ENCODE measurements around the gene PA2G4. TPM values are rescaled to one million over a fixed set of nuclear protein-coding genes. Genes with fewer than 3 reads are reported as not detected.

The PA2G4 gene
- 212 and 232 TPM in 2 replicates for total RNA-seq

GRCh38 chr12:56104109-56104814 is at the start of gene PA2G4:
TSS of gene PA2G4 (plus strand) at chr12:56104559. CDS start at chr12:56104738, 179 bp downstream.

GRCh38 chr12:56079723-56080555 is 24.4 kb upstream of the PA2G4 start, which contains the start of gene ERBB3:
TSS of gene ERBB3 (plus strand) at chr12:56080165. CDS start at chr12:56080301, 136 bp downstream.

GRCh38 chr12:56116267-56117081 is 12.1 kb downstream of the PA2G4 start, which contains the start of gene RPL41:
TSS of gene RPL41 (plus strand) at chr12:56116633.

GRCh38 chr12:56117778-56118687 is 13.7 kb downstream of the PA2G4 start, which contains the start of gene ZC3H10:
TSS of gene ZC3H10 (plus strand) at chr12:56118266. CDS start at chr12:56120563, 2,297 bp downstream.

GRCh38 chr12:56127888-56128669 is 23.7 kb downstream of the PA2G4 start, which contains the start of gene ESYT1:
TSS of gene ESYT1 (plus strand) at chr12:56128267. CDS start at chr12:56128320, 53 bp downstream.

GRCh38 chr12:56152132-56152755 is 47.9 kb downstream of the PA2G4 start, which contains the start of gene MYL6B:
TSS of gene MYL6B (plus strand) at chr12:56152587. CDS start at chr12:56153919, 1,332 bp downstream.

GRCh38 chr12:56158029-56158925 is 53.9 kb downstream of the PA2G4 start, which contains the start of gene MYL6:
TSS of gene MYL6 (plus strand) at chr12:56158359. CDS start at chr12:56158402, 43 bp downstream.

Other genes starting within 250 kb of the PA2G4 start
- 43.4 and 47.9 TPM in 2 replicates for gene PYM1, start 176.7 kb upstream of the PA2G4 start, total RNA-seq
- 31.1 and 33.3 TPM in 2 replicates for gene DGKA, start 173.4 kb upstream of the PA2G4 start, total RNA-seq
- gene PMEL, start 138.5 kb upstream of the PA2G4 start, total RNA-seq = 0.89 and 1.0 TPM in 2 replicates
- 55.6 and 57.4 TPM in 2 replicates for gene CDK2, start 137.7 kb upstream of the PA2G4 start, total RNA-seq
- 50.9 and 51.9 TPM in 2 replicates for gene RAB5B, start 130.5 kb upstream of the PA2G4 start, total RNA-seq
- 12.4 and 14.6 TPM in 2 replicates for gene SUOX, start 107.3 kb upstream of the PA2G4 start, total RNA-seq
- 1.2 and 4.4 TPM in 2 replicates for gene IKZF4, start 83.5 kb upstream of the PA2G4 start, total RNA-seq
- 2,167 and 2,638 TPM in 2 replicates for gene RPS26, start 62.6 kb upstream of the PA2G4 start, total RNA-seq
- gene ERBB3, start 24.4 kb upstream of the PA2G4 start, total RNA-seq = 0.17 and 0.45 TPM in 2 replicates
- gene RPL41, start 12.1 kb downstream of the PA2G4 start, total RNA-seq = 2,695 and 3,059 TPM in 2 replicates
- 3.3 and 4.4 TPM in 2 replicates for gene ZC3H10, start 13.7 kb downstream of the PA2G4 start, total RNA-seq
- 249 and 252 TPM in 2 replicates for gene ESYT1, start 23.7 kb downstream of the PA2G4 start, total RNA-seq
- gene MYL6B, start 48.0 kb downstream of the PA2G4 start, total RNA-seq = 101 and 114 TPM in 2 replicates
- 2,547 and 2,551 TPM in 2 replicates for gene MYL6, start 53.8 kb downstream of the PA2G4 start, total RNA-seq
- gene SMARCC2, start 84.9 kb downstream of the PA2G4 start, total RNA-seq = 32.6 and 33.3 TPM in 2 replicates
- gene RNF41, start 117.4 kb downstream of the PA2G4 start, total RNA-seq = 56.3 and 58.7 TPM in 2 replicates
- gene NABP2, start 119.8 kb downstream of the PA2G4 start, total RNA-seq = 53.5 and 63.5 TPM in 2 replicates
- 0.15 TPM in 1 of 2 replicates, not detected in the other for gene SLC39A5, start 125.5 kb downstream of the PA2G4 start, total RNA-seq
- 10.9 and 15.1 TPM in 2 replicates for gene ANKRD52, start 153.8 kb downstream of the PA2G4 start, total RNA-seq
- gene COQ10A, start 162.4 kb downstream of the PA2G4 start, total RNA-seq = 7.1 and 7.3 TPM in 2 replicates
- gene CS, start 195.8 kb downstream of the PA2G4 start, total RNA-seq = 123 and 126 TPM in 2 replicates
- 63.4 and 79.1 TPM in 2 replicates for gene CNPY2, start 211.4 kb downstream of the PA2G4 start, total RNA-seq
- 14.6 TPM in 2 replicates for gene PAN2, start 229.4 kb downstream of the PA2G4 start, total RNA-seq
- 0.15 TPM in 1 of 2 replicates, not detected in the other for gene IL23A, start 234.3 kb downstream of the PA2G4 start, total RNA-seq

All from bronchus fibroblast of lung (primary cell).